Lower lobe of right lung (tissue), 2 donors: ENCODE data around the gene CLCN7. TPM values are rescaled to one million over a fixed set of nuclear protein-coding genes. Genes with fewer than 3 reads are reported as not detected.
A peak's percentile ranks its signal among the peaks of the same experiment; 100 is the strongest.

ENCODE experiments used
- ATAC-seq, 2 donors: fragments of 200-7000 bp; cut with Tn5 transposase; one replicate each; pipeline ENCODE4 v1.9.1; 2020 to 2022; ENCODE audit warnings: mild to moderate bottlenecking in 2 of 2, moderate library complexity in 2 of 2
- DNase-seq: peaks from one replicate; pipeline ENCODE4 v3.0.0-alpha.2; 2020
- H3K27ac ChIP-seq: fragments of 200-600 bp; one replicate; pipeline ENCODE4 v1.8.0; 2022
- H3K27me3 ChIP-seq: fragments of 200-600 bp; one replicate; pipeline ENCODE4 v1.8.0; 2022; ENCODE audit warnings: low read depth
- H3K36me3 ChIP-seq: fragments of 200-600 bp; one replicate; pipeline ENCODE4 v1.8.0; 2022; ENCODE audit warnings: mild to moderate bottlenecking
- H3K4me1 ChIP-seq: fragments of 200-600 bp; one replicate; pipeline ENCODE4 v1.8.0; 2022
- H3K4me3 ChIP-seq: fragments of 200-600 bp; one replicate; pipeline ENCODE4 v1.8.0; 2022; ENCODE audit warnings: mild to moderate bottlenecking
- H3K9me3 ChIP-seq: fragments of 200-600 bp; one replicate; pipeline ENCODE4 v1.8.0; 2022
- intact Hi-C: fragments of 100-400 bp; cut with DNase I; formaldehyde crosslinking; loops from one replicate; pipeline ENCODE4 v1.11.0; 2022
- total RNA-seq: library from RNA; stranded (reverse); fragmentation: NEBNext Ultra II Directional; extraction: Animal tissue kit (Norgen Biotek cat#: 25700); gene quantifications from one replicate; pipeline ENCODE4 v1.2.1, GENCODE V29; 2021
- TF ChIP-seq, protein P1 (sequence below): fragments of 200-600 bp; IDR thresholded peaks from one replicate; pipeline ENCODE4 v1.8.0; 2022; ENCODE audit warnings: antibody characterized with exemption, mild to moderate bottlenecking
- donor health status: DM: no; HTN: yes; CAD: no; lungs with severe emphysema.

Gene CLCN7
- total RNA-seq, 1 donor from 2014 or later, result 146 TPM

DNA sequence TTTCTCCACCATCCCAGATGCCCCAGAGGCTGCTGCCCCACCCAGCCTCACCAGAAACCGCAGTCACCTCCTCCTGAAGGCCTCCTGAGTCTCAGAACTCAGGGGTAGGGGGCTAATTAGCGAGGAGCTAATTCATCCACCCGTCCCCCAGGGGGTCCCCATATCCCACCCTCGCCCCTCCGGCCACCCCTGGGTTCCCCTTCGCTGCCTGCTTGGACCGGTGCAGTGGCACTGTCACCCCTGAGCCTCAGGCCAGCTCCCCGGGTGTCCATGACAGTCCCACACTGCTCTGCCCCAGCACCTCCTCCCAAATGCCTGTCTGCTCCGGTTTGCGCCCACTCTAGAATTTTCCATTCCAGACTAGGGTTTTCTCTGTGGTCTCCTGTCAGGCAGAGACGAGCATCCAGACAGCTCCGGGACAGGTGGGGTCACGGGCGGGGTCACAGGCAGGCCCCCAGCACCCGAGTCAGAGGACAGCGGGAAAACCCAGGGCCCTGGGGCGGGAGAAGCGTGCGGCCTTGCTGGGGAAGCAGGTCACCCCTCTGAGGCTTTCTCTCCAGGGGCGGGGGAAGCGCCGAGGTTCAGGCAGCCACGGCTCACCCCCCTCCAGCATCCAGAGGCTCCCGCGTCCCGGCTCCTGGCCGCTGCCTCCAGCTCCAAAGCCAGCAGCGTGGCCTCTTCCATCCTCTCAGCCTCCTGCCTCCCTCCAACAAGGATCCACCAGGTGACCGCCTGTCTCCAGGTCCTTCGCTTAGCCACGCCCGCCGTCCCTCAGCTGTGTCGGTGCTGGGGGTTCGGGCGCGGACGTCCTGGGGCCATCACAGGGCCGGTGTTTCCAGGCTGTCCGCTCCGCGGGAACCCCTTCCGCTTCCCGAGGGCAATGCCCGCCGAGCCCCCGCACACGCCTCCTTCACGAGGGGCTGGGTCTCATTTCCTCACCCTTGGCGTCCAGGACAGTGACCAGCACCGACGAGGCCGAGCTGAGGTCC is 47.1 kb downstream of the CLCN7 start:
- no peak for ATAC-seq
- peaks cover 7% of the 10 kb centered on the region for H3K27me3 ChIP-seq
- H3K27ac ChIP-seq, result no peak overlapping the region
- intact Hi-C loops, result no loop called here
- TF ChIP-seq, protein P1, sequence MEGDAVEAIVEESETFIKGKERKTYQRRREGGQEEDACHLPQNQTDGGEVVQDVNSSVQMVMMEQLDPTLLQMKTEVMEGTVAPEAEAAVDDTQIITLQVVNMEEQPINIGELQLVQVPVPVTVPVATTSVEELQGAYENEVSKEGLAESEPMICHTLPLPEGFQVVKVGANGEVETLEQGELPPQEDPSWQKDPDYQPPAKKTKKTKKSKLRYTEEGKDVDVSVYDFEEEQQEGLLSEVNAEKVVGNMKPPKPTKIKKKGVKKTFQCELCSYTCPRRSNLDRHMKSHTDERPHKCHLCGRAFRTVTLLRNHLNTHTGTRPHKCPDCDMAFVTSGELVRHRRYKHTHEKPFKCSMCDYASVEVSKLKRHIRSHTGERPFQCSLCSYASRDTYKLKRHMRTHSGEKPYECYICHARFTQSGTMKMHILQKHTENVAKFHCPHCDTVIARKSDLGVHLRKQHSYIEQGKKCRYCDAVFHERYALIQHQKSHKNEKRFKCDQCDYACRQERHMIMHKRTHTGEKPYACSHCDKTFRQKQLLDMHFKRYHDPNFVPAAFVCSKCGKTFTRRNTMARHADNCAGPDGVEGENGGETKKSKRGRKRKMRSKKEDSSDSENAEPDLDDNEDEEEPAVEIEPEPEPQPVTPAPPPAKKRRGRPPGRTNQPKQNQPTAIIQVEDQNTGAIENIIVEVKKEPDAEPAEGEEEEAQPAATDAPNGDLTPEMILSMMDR, result no peak
- no peaks in the 10 kb centered on the region for H3K4me1 ChIP-seq
- no peaks in the 10 kb centered on the region for H3K9me3 ChIP-seq
- H3K4me3 ChIP-seq, result peak overlapping the region; percentile 19
- DNase-seq, result no peak
- no peaks in the 10 kb centered on the region for H3K36me3 ChIP-seq

DNA sequence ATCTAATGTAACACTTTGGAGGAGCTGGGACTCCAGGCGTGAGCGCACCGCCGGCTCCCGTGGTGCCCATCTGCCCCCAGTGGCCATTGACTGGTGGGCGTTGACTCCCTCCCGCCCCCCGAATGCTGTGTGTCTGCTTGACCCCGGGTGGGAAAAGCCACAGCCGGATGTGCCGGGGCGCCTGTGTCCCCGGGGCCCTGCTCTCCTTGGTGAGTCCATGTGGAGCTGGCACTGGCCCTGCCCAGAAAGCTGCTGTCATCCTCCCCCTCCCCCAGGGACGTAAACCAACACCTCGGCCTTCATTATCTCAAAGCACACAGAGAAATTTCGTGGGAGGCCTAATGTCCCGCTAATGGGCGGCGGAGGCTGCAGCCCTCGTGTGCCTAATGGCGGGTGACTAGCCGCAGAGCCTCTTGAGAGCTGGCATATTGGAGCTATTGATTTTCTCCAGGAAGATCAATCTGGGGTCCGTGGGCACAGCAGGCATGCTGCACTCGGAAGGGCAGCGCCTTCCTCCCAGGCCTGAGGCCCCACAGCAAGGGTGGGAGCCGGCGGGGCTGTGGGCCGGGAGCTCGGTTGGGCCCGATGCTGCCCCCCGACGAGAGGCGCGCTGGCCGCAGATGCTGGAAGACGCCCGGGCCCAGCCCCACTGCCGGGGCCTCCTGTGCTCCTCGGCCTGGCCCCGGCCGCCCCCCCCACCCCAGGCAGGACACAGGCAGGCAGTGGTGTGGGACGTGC is 47.9 kb downstream of the CLCN7 start:
- TF ChIP-seq, protein P1, result no peak

DNA sequence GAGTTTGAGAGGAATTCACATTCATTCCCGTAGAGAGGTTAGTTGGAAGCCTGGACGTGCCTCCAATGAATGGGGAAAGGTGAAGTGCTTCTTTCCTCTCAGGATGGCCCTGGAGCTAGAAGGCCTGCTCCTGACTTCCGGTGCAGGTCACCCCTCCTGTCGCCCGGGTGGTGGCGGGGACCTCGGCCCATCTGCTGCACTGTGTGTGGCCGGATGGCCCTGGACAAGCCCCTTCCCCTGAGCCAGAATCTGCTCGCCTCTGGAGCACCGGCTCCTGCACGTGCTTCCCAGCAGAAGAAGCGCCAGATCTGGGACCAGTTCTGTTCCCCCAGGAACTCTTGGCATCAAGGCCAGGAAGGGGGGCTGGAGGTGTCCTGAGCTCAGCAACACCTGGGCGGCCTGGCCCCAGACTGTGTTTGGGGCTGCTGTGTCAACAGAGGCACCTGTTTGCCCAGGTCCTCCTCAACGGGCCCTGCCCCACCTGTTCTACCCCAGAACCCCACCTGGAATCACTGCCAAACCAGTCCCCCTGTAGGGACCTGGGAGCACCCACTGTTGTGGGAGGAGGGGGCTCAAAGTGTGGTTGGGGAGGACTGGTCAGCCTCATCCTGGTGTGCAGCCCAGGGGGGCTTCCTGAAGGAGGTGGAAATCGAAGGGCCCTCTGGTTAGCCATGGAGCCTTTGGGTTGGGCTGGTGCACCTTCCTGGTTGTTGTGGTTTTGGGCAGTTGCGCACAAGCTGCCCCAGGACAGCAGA is 49.0 kb downstream of the CLCN7 start:
- no peaks in the 10 kb centered on the region for H3K9me3 ChIP-seq
- no peak overlapping the region for H3K27ac ChIP-seq
- H3K4me1 ChIP-seq, result no peaks in the 10 kb centered on the region
- H3K4me3 ChIP-seq, result no peak overlapping the region
- no peaks in the 10 kb centered on the region for H3K36me3 ChIP-seq
- TF ChIP-seq, protein P1, result no peak
- ATAC-seq, result no peak
- DNase-seq, result no peak
- intact Hi-C loops, result no loop called here
- peaks cover 7% of the 10 kb centered on the region for H3K27me3 ChIP-seq

More for the DNA sequence above, 47.9 kb downstream of the CLCN7 start:
- H3K4me1 ChIP-seq, result no peaks in the 10 kb centered on the region
- no peak overlapping the region for H3K27ac ChIP-seq
- H3K36me3 ChIP-seq, result no peaks in the 10 kb centered on the region
- H3K4me3 ChIP-seq, result no peak overlapping the region
- intact Hi-C loops, result no loop called here
- no peak for ATAC-seq
- H3K27me3 ChIP-seq, result peaks cover 7% of the 10 kb centered on the region
- no peak for DNase-seq
- no peaks in the 10 kb centered on the region for H3K9me3 ChIP-seq

DNA sequence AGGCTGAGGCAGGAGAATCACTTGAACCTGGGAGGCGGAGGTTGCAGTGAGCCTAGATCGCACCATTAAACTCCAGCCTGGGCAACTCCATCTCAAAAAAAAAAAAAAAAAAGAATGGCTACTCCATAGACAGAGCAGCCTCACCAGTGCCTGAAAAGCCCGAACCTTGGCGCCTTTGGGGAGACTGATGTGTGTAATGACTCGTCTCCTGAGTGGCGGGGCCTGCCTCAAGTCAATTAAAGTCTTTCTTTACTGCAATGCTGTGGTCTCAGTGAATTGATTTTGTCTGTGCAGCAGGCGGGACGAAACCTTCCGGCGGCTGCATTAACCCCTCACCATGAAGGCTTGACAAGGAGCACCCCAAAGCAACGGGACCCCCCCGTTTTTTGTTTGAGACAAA is 50.8 kb downstream of the CLCN7 start:
- Histone ChIP-seq H3K4me1 (peaks cover 16% of the 10 kb centered on the region), H3K9me3 (no peaks in the 10 kb centered on the region), H3K4me3 (no peak overlapping the region), H3K27me3 (peaks cover 4% of the 10 kb centered on the region), H3K27ac (no peak overlapping the region), H3K36me3 (no peaks in the 10 kb centered on the region)
- TF ChIP-seq, protein P1, result no peak
- no peak for ATAC-seq
- no peak for DNase-seq
- intact Hi-C loops, result no loop called here

DNA sequence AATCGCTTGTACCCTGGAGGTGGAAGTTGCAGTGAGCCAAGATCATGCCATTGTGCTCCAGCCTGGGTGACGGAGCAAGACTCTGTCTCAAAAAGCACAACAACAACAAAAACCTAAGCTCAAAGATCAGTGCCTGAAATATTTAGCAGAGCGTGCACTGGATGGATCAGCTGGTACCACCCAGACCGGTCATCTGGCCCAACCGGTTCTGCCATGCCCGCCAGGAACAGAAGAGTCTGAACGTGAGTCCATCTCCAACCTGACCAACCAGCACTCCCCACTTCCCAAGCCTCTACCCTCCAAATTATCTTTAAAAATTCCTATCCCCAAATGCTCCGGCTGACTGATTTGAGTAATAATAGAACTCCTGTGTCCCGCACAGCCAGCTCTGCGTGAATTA is 52.8 kb downstream of the CLCN7 start:
- intact Hi-C loops, result no loop called here
- H3K4me1 ChIP-seq, result peaks cover 16% of the 10 kb centered on the region
- H3K27me3 ChIP-seq, result no peaks in the 10 kb centered on the region
- no peak overlapping the region for H3K4me3 ChIP-seq
- no peak for DNase-seq
- no peak overlapping the region for H3K27ac ChIP-seq
- H3K9me3 ChIP-seq, result no peaks in the 10 kb centered on the region
- TF ChIP-seq, protein P1, result no peak
- no peak for ATAC-seq
- no peaks in the 10 kb centered on the region for H3K36me3 ChIP-seq
